T-cell (primary cell): ENCODE results near the gene MCM7. TPM values are rescaled to one million over a fixed set of nuclear protein-coding genes. Genes with fewer than 3 reads are reported as not detected.
A peak's percentile ranks its signal among the peaks of the same experiment; 100 is the strongest.
"Not testable (repeated sequence)": the region's sequence is repeated elsewhere in the genome, so short reads cannot be mapped to it uniquely, and the experiment has no call there.

Source experiments
- ATAC-seq, 4 experiments: fragments of 200-7000 bp in 3 of 4; fragments of 150-1000 bp in 1 of 4; cut with Tn5 transposase; replicated peaks in 1 of 4; 1 replicate in 3 of 4; 2 replicates in 1 of 4; pipeline ENCODE4 v1.10.0; 2021; ENCODE audit warnings: moderate library complexity in 3 of 4, mild to moderate bottlenecking in 2 of 4, moderate number of reproducible peaks in 1 of 4
- CTCF ChIA-PET, 2 donors: fragments of 300-600 bp; sonication (Branson Sonifier 250); formaldehyde crosslinking; loops; one replicate each; lab custom pipeline; 2022; ENCODE audit warnings: antibody characterized with exemption in 2 of 2; lab: Charles Lee
- POLR2A ChIA-PET, 2 donors: fragments of 300-600 bp; sonication (Branson Sonifier 250); formaldehyde crosslinking; loops; one replicate each; lab custom pipeline; 2022; ENCODE audit warnings: antibody characterized with exemption in 2 of 2; lab: Charles Lee
- DNase-seq, 35 experiments: peaks; one replicate each; pipeline versions ENCODE4 v3.0.0 to v3.0.0-alpha.2; 2013 to 2023
- H3K27ac ChIP-seq: one replicate; pipeline ENCODE4 v1.5.1; 2013; ENCODE audit warnings: low read length
- H3K27me3 ChIP-seq, 2 experiments: replicated peaks in 1 of 2; 1 replicate in 1 of 2; 2 replicates in 1 of 2; pipeline versions ENCODE4 v1.6.1 to v1.7.0; 2013; ENCODE audit warnings: low read length in 1 of 2, mixed read lengths in 1 of 2; ENCODE audit not compliant: control insufficient read depth in 2 of 2, insufficient read depth in 2 of 2; ENCODE audit errors: extremely low read depth in 1 of 2
- H3K36me3 ChIP-seq, 2 donors: 1 replicate in 1 of 2; 2 replicates in 1 of 2; pipeline versions ENCODE4 v1.6.1 to v1.7.0; 2013; ENCODE audit warnings: low read length in 1 of 2; ENCODE audit not compliant: control insufficient read depth in 2 of 2, insufficient read depth in 1 of 2; ENCODE audit errors: extremely low read depth in 1 of 2
- H3K4me1 ChIP-seq, 2 experiments: 1 replicate in 1 of 2; 2 replicates in 1 of 2; pipeline versions ENCODE4 v1.6.1 to v1.7.0; 2013; ENCODE audit warnings: low read length in 2 of 2, mixed read lengths in 1 of 2; ENCODE audit not compliant: insufficient read depth in 2 of 2, control insufficient read depth in 1 of 2; ENCODE audit errors: extremely low read depth in 1 of 2
- H3K4me3 ChIP-seq, 2 donors: 1 replicate in 1 of 2; 2 replicates in 1 of 2; pipeline versions ENCODE4 v1.5.1 to v1.7.0; 2013; ENCODE audit warnings: mild to moderate bottlenecking in 2 of 2, low read length in 1 of 2, moderate library complexity in 1 of 2; ENCODE audit not compliant: control insufficient read depth in 1 of 2; ENCODE audit errors: extremely low read depth in 1 of 2
- H3K9me3 ChIP-seq: 2 replicates; pipeline ENCODE4 v1.7.0; 2013
- H3K27ac Mint-ChIP-seq, 2 donors: one replicate each; pipeline ENCODE4 v1.8.0; 2020 to 2021; ENCODE audit warnings: mild to moderate bottlenecking in 2 of 2, mixed read lengths in 2 of 2
- H3K27me3 Mint-ChIP-seq, 2 donors: one replicate each; pipeline ENCODE4 v1.8.0; 2021 to 2022; ENCODE audit warnings: mixed read lengths in 2 of 2
- H3K36me3 Mint-ChIP-seq: one replicate; pipeline ENCODE4 v1.8.0; 2021; ENCODE audit warnings: mixed read lengths
- H3K4me1 Mint-ChIP-seq, 3 donors: one replicate each; pipeline ENCODE4 v1.8.0; 2020 to 2022; ENCODE audit warnings: mixed read lengths in 3 of 3, mild to moderate bottlenecking in 1 of 3
- H3K4me3 Mint-ChIP-seq, 3 donors: one replicate each; pipeline ENCODE4 v1.8.0; 2020 to 2022; ENCODE audit warnings: mild to moderate bottlenecking in 3 of 3, mixed read lengths in 3 of 3, moderate library complexity in 3 of 3
- H3K9me3 Mint-ChIP-seq, 3 donors: one replicate each; pipeline ENCODE4 v1.8.0; 2020 to 2022; ENCODE audit warnings: mixed read lengths in 3 of 3
- WGBS: methylation state at CpG from one replicate; pipeline ENCODE4 v1.1.5; 2013; ENCODE audit warnings: missing lambda C conversion rate; ENCODE audit not compliant: insufficient coverage; 5-methylcytosine and 5-hydroxymethylcytosine counted together
- total RNA-seq, 35 experiments: library from RNA in 6 of 35; stranded (reverse) in 6 of 35; fragments of 120-200 nt in 1 of 35; gene quantifications; one replicate each; pipeline versions ENCODE4 v1.2.1 to v1.2.4 and lab custom pipeline; 2013 to 2026

MCM7 gene
- total RNA-seq (100 to 1,000 TPM in 4 of 5 donors, 10 to 100 TPM in 1; 95.2 to 181 (median 164) TPM), total RNA-seq (lab: John Stamatoyannopoulos, UW) (29.4 to 756 (median 123) reads per million in 29 experiments)
- 63.9 TPM for total RNA-seq (2013)

- ChIA-PET CTCF (interaction anchor here in 1 of 2 donors (0.6 to 2.7 kb wide), 5 partner anchors 19 to 182 kb away, joined by 3 to 18 read pairs (median 4); partner anchors contain the start of gene TRIM4), POLR2A (interaction anchor here (0.6 to 2.5 kb wide), 10 partner anchors 19 to 543 kb away, joined by 3 to 19 read pairs (median 4); partner anchors contain the start of genes MBLAC1 (in 1 of the 2), TRIM4 (in 1 of the 2) and ZNF655 (in 1 of the 2))
- Mint-ChIP-seq H3K27me3 (no peaks in the 10 kb centered on the region), H3K4me3 (peak within 1 kb of the TSS; percentile 91 to 96 (median 92)), H3K36me3 (peaks cover 35% of the 10 kb centered on the region), H3K9me3 (no peaks in the 10 kb centered on the region), H3K27ac (peak within 1 kb of the TSS; percentile 94 to 96), H3K4me1 (peaks cover 37 to 47% (median 39%) of the 10 kb centered on the region in 3 donors)
- peak; percentile 83 to 97 (median 93) for DNase-seq
- peaks cover 19 to 40% of the 10 kb centered on the region in 2 donors for H3K36me3 ChIP-seq
- peak; percentile 86 to 89 (median 88) for ATAC-seq
- no peaks in the 10 kb centered on the region for H3K9me3 ChIP-seq
- under 1% methylated on average over 73 of the region's 80 CpGs for WGBS
- peak within 1 kb of the TSS; percentile 81 for H3K27ac ChIP-seq
- H3K4me1 ChIP-seq, result peaks cover 9 to 38% of the 10 kb centered on the region in 2 experiments
- H3K4me3 ChIP-seq, result peak within 1 kb of the TSS; percentile 74 to 98
- H3K27me3 ChIP-seq, result no peaks in the 10 kb centered on the region
These were observed at the start of gene MCM7, which contains the start of gene AP4M1 for GRCh38 chr7:100101016-100101862. MCM7 (minus strand) TSS chr7:100101397; CDS start chr7:100101294, 103 bp downstream. AP4M1 (plus strand) TSS chr7:100101643; CDS start chr7:100101715, 72 bp downstream.

- peaks cover 17% of the 10 kb centered on the region for H3K36me3 Mint-ChIP-seq
- POLR2A ChIA-PET, result interaction anchor here (0.6 to 1.0 kb wide), 5 partner anchors 67 to 1104 kb away, joined by 3 to 6 read pairs (median 4); partner anchors contain the start of gene ZCWPW1 (in 1 of the 2)
- H3K36me3 ChIP-seq, result peaks cover 0 to 21% of the 10 kb centered on the region in 2 donors
These were observed 47.5 kb upstream of the MCM7 start, which contains the start of gene LAMTOR4 for GRCh38 chr7:100148559-100149328. LAMTOR4 (plus strand) TSS chr7:100148918; CDS start chr7:100148973, 55 bp downstream.

GRCh38 chr7:100148225-100148558, 47.0 kb upstream of the MCM7 start:
- H3K4me3 Mint-ChIP-seq, result peak overlapping the region; percentile 91 to 99 (median 98)
- peaks cover 9 to 33% of the 10 kb centered on the region in 2 experiments for H3K4me1 ChIP-seq
- POLR2A ChIA-PET, result interaction anchor here (0.6 to 1.0 kb wide), 6 partner anchors 28 to 1104 kb away, joined by 3 to 6 read pairs (median 4); partner anchors contain the start of genes VGF (in 1 of the 2) and ZCWPW1 (in 1 of the 2)
- peak overlapping the region; percentile 52 to 99 for H3K4me3 ChIP-seq
- H3K27me3 ChIP-seq, result no peaks in the 10 kb centered on the region
- H3K27ac Mint-ChIP-seq, result peak overlapping the region; percentile 99
- peak in 3 of 4 experiments; percentile 6 to 12 (median 11) for ATAC-seq
- peak overlapping the region; percentile 95 for H3K27ac ChIP-seq
- peaks cover 0 to 16% of the 10 kb centered on the region in 2 donors for H3K36me3 ChIP-seq
- H3K27me3 Mint-ChIP-seq, result no peaks in the 10 kb centered on the region
- peaks cover 37 to 42% (median 39%) of the 10 kb centered on the region in 3 donors for H3K4me1 Mint-ChIP-seq
- H3K9me3 Mint-ChIP-seq, result no peaks in the 10 kb centered on the region
- 7% methylated on average over 11 of the region's 14 CpGs for WGBS
- CTCF ChIA-PET, result interaction anchor here (0.6 to 1.4 kb wide), 18 partner anchors 9 to 235 kb away, joined by 3 to 13 read pairs (median 4); partner anchors contain the start of genes CNPY4 (in 1 of the 2), GAL3ST4 (in 1 of the 2), GPC2 (in 1 of the 2) and MBLAC1 (in 1 of the 2)
- peak in 1 of 35 experiments; percentile 15 for DNase-seq
- peaks cover 12% of the 10 kb centered on the region for H3K36me3 Mint-ChIP-seq
- H3K9me3 ChIP-seq, result no peaks in the 10 kb centered on the region

More at GRCh38 chr7:100148559-100149328, 47.5 kb upstream of the MCM7 start, which contains the start of gene LAMTOR4:
- Histone ChIP-seq H3K4me3 (peak within 1 kb of the TSS; percentile 83 to 99), H3K4me1 (peaks cover 9 to 36% of the 10 kb centered on the region in 2 experiments), H3K27ac (peak within 1 kb of the TSS; percentile 95), H3K9me3 (no peaks in the 10 kb centered on the region), H3K27me3 (no peaks in the 10 kb centered on the region)
- 0% methylated on average over 25 of the region's 46 CpGs for WGBS
- H3K4me3 Mint-ChIP-seq, result peak within 1 kb of the TSS; percentile 91 to 99 (median 98)
- ATAC-seq (peak; percentile 93 to 98 (median 95)), DNase-seq (peak; percentile 86 to 99 (median 98))
- H3K4me1 Mint-ChIP-seq, result peaks cover 42 to 45% (median 43%) of the 10 kb centered on the region in 3 donors
- H3K27ac Mint-ChIP-seq, result peak within 1 kb of the TSS; percentile 99
- no peaks in the 10 kb centered on the region for H3K9me3 Mint-ChIP-seq
- CTCF ChIA-PET, result interaction anchor here (0.5 to 1.4 kb wide), 19 partner anchors 10 to 484 kb away, joined by 3 to 13 read pairs (median 4); partner anchors contain the start of genes CNPY4 (in 1 of the 2), GAL3ST4 (in 1 of the 2), GPC2 (in 1 of the 2) and MBLAC1 (in 1 of the 2)
- H3K27me3 Mint-ChIP-seq, result no peaks in the 10 kb centered on the region

GRCh38 chr7:100147278-100147677, 46.1 kb upstream of the MCM7 start:
- CTCF ChIA-PET, result interaction anchor here in 1 of 2 donors (0.6 to 1.2 kb wide), 2 partner anchors 18 to 27 kb away, joined by 3 to 5 read pairs; partner anchors contain the start of gene CNPY4
- peak overlapping the region in 2 of 3 donors; percentile 91 to 98 for H3K4me3 Mint-ChIP-seq
- peaks cover 0 to 8% of the 10 kb centered on the region in 2 donors for H3K36me3 ChIP-seq
- no peaks in the 10 kb centered on the region for H3K9me3 ChIP-seq
- no peaks in the 10 kb centered on the region for H3K9me3 Mint-ChIP-seq
- POLR2A ChIA-PET, result interaction anchor here in 1 of 2 donors (0.7 kb wide), 3 partner anchors 19 to 128 kb away, joined by 3 to 7 read pairs (median 4); no protein-coding TSS in a partner anchor
- no peaks in the 10 kb centered on the region for H3K27me3 Mint-ChIP-seq
- no CpG with 5 or more reads among the region's 2 CpGs for WGBS
- no peak for DNase-seq
- H3K4me3 ChIP-seq, result no peak overlapping the region
- H3K4me1 ChIP-seq, result peaks cover 9 to 31% of the 10 kb centered on the region in 2 experiments
- peaks cover 29 to 34% (median 33%) of the 10 kb centered on the region in 3 donors for H3K4me1 Mint-ChIP-seq
- peaks cover 8% of the 10 kb centered on the region for H3K36me3 Mint-ChIP-seq
- H3K27ac ChIP-seq, result no peak overlapping the region
- no peaks in the 10 kb centered on the region for H3K27me3 ChIP-seq
- peak overlapping the region in 1 of 2 donors; percentile 99 for H3K27ac Mint-ChIP-seq
- ATAC-seq, result no peak

GRCh38 chr7:100146350-100146749, 45.2 kb upstream of the MCM7 start:
- ChIA-PET CTCF (interaction anchor here in 1 of 2 donors (0.6 to 1.2 kb wide), 2 partner anchors 13 to 32 kb away, joined by 3 to 9 read pairs; no protein-coding TSS in a partner anchor), POLR2A (interaction anchor here in 1 of 2 donors (0.5 to 0.7 kb wide), 2 partner anchors 32 to 65 kb away, joined by 5 to 7 read pairs; no protein-coding TSS in a partner anchor)
- H3K27me3 ChIP-seq, H3K4me3 ChIP-seq, H3K4me3 Mint-ChIP-seq, H3K36me3 Mint-ChIP-seq, DNase-seq, ATAC-seq, H3K9me3 ChIP-seq, H3K36me3 ChIP-seq, H3K27me3 Mint-ChIP-seq, H3K27ac Mint-ChIP-seq, H3K27ac ChIP-seq, H3K9me3 Mint-ChIP-seq: not testable (repeated sequence)
- no CpG with 5 or more reads among the region's 4 CpGs for WGBS
- peaks cover 9 to 22% of the 10 kb centered on the region in 2 experiments for H3K4me1 ChIP-seq
- peaks cover 23 to 28% (median 25%) of the 10 kb centered on the region in 3 donors for H3K4me1 Mint-ChIP-seq
